ENCODE results near the gene PRKAB2.

GRCh38 chr1:147211577-147211976 is 39.3 kb upstream of the PRKAB2 start:
- TF ChIP-seq, protein P1, sequence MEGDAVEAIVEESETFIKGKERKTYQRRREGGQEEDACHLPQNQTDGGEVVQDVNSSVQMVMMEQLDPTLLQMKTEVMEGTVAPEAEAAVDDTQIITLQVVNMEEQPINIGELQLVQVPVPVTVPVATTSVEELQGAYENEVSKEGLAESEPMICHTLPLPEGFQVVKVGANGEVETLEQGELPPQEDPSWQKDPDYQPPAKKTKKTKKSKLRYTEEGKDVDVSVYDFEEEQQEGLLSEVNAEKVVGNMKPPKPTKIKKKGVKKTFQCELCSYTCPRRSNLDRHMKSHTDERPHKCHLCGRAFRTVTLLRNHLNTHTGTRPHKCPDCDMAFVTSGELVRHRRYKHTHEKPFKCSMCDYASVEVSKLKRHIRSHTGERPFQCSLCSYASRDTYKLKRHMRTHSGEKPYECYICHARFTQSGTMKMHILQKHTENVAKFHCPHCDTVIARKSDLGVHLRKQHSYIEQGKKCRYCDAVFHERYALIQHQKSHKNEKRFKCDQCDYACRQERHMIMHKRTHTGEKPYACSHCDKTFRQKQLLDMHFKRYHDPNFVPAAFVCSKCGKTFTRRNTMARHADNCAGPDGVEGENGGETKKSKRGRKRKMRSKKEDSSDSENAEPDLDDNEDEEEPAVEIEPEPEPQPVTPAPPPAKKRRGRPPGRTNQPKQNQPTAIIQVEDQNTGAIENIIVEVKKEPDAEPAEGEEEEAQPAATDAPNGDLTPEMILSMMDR (IDR thresholded peaks at IDR 0.05) = no peak
- no peak for TF ChIP-seq EZH2 (IDR thresholded peaks at IDR 0.05; ENCODE audit: borderline replicate concordance, insufficient read depth, low read depth, low read length, poor library complexity, severe bottlenecking)
